Neural crest cell (in vitro differentiated cells): Measurements from ENCODE around the gene MLLT6. TPM values are rescaled to one million over a fixed set of nuclear protein-coding genes. Genes with fewer than 3 reads are reported as not detected.
A peak's percentile ranks its signal among the peaks of the same experiment; 100 is the strongest.

Experiments
- DNase-seq: peaks from one replicate; pipeline ENCODE4 v3.0.0; 2021; ENCODE audit warnings: low read depth, mixed read lengths, low spot score
- H3K27ac Mint-ChIP-seq: one replicate; pipeline ENCODE4 v1.8.0; 2021; ENCODE audit warnings: mild to moderate bottlenecking, mixed read lengths; ENCODE audit not compliant: unreplicated experiment
- H3K27me3 Mint-ChIP-seq: 2 replicates; pipeline ENCODE4 v1.8.0; 2021; ENCODE audit warnings: low read depth, mild to moderate bottlenecking, mixed read lengths
- H3K36me3 Mint-ChIP-seq: 2 replicates; pipeline ENCODE4 v1.8.0; 2021; ENCODE audit warnings: low read depth, mild to moderate bottlenecking, mixed read lengths
- H3K4me1 Mint-ChIP-seq: 2 replicates; pipeline ENCODE4 v1.8.0; 2021; ENCODE audit warnings: mixed read lengths
- H3K4me3 Mint-ChIP-seq: one replicate; pipeline ENCODE4 v1.8.0; 2021; ENCODE audit warnings: mild to moderate bottlenecking, mixed read lengths
- H3K9me3 Mint-ChIP-seq: 2 replicates; pipeline ENCODE4 v1.8.0; 2021; ENCODE audit warnings: mixed read lengths
- total RNA-seq: library from RNA; stranded (reverse); gene quantifications from 2 replicates; pipeline ENCODE4 v1.2.1, GENCODE V29; 2021
- TF ChIP-seq, protein P1 (sequence below): fragments of 200-600 bp; sonication (generic); conservative IDR thresholded peaks from 2 replicates; pipeline ENCODE4 v1.5.0; 2021; ENCODE audit warnings: antibody characterized with exemption, mild to moderate bottlenecking

MLLT6 gene
- total RNA-seq, 1 donor from 2014 or later, result 79.6 TPM

DNA sequence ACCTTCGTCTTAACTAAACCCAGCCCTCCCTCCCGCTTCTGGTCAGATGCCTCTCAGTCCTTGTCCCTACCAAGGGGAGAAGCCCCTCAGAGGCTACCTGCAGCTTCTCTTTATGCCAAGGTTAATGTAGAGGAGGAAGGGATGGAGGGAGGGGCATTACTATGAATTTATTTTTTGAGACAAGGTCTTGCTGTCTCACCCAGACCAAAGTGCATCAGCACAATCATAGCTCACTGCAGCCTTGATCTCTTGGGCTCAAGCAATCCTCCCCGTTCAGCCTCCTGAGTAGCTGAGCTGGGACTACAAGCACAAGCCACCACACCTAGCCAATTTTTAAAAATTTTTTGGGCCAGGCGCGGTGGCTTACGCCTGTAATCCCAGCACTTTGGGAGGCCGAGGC lies 45.7 kb upstream of the MLLT6 start:
- no peaks in the 10 kb centered on the region for H3K36me3 Mint-ChIP-seq
- TF ChIP-seq, protein P1, sequence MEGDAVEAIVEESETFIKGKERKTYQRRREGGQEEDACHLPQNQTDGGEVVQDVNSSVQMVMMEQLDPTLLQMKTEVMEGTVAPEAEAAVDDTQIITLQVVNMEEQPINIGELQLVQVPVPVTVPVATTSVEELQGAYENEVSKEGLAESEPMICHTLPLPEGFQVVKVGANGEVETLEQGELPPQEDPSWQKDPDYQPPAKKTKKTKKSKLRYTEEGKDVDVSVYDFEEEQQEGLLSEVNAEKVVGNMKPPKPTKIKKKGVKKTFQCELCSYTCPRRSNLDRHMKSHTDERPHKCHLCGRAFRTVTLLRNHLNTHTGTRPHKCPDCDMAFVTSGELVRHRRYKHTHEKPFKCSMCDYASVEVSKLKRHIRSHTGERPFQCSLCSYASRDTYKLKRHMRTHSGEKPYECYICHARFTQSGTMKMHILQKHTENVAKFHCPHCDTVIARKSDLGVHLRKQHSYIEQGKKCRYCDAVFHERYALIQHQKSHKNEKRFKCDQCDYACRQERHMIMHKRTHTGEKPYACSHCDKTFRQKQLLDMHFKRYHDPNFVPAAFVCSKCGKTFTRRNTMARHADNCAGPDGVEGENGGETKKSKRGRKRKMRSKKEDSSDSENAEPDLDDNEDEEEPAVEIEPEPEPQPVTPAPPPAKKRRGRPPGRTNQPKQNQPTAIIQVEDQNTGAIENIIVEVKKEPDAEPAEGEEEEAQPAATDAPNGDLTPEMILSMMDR, result no peak
- no peaks in the 10 kb centered on the region for H3K9me3 Mint-ChIP-seq
- H3K27ac Mint-ChIP-seq, result no peak overlapping the region
- peaks cover 44% of the 10 kb centered on the region for H3K4me1 Mint-ChIP-seq
- no peak for DNase-seq
- no peaks in the 10 kb centered on the region for H3K27me3 Mint-ChIP-seq
- H3K4me3 Mint-ChIP-seq, result no peak overlapping the region

DNA sequence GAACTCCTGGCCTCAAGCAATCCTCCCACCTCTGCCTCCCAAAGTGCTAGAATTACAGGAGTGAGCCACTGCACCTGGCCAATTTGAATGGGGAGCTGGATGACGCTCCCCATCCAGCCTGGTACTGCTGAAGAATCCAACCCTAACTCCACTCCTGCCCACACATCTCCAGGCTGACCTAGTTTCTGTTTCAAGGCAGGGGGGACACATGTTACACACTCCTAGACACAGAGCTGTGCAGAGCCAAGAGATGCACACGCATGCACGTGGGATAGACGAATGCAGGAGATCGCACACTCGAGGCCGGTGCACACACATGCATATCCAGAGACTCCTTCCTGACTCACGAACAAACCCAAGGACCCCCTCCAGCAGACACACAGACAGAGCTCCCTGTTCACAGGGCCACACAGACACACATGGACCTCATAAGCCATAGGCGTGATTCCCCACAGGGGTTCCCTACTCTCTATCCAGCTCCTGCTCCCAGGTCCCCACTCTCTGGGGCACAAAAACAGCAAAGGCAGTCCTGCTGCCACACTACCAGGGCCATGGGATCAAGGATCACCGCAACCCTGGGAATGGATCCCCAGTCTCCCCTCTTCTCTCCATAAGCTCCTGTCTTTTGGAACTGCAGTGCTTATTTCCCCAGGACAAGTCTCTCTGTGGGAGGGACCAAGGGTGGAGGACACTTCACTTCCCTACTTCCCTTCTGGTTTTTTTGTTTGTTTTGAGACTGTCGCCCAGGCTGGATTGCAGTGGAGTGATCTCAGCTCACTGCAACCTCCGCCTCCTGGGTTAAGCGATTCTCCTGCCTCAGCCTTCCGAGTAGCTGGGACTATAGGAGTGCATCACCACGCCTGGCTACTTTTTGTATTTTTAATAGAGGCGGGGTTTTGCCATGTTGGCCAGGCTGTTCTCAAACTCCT lies 44.7 kb upstream of the MLLT6 start:
- H3K27ac Mint-ChIP-seq, result peak overlapping the region; percentile 40
- H3K36me3 Mint-ChIP-seq, result no peaks in the 10 kb centered on the region
- no peak for DNase-seq
- H3K4me3 Mint-ChIP-seq, result peak overlapping the region; percentile 27
- no peaks in the 10 kb centered on the region for H3K27me3 Mint-ChIP-seq
- no peaks in the 10 kb centered on the region for H3K9me3 Mint-ChIP-seq
- H3K4me1 Mint-ChIP-seq, result peaks cover 38% of the 10 kb centered on the region
- TF ChIP-seq, protein P1, result no peak

DNA sequence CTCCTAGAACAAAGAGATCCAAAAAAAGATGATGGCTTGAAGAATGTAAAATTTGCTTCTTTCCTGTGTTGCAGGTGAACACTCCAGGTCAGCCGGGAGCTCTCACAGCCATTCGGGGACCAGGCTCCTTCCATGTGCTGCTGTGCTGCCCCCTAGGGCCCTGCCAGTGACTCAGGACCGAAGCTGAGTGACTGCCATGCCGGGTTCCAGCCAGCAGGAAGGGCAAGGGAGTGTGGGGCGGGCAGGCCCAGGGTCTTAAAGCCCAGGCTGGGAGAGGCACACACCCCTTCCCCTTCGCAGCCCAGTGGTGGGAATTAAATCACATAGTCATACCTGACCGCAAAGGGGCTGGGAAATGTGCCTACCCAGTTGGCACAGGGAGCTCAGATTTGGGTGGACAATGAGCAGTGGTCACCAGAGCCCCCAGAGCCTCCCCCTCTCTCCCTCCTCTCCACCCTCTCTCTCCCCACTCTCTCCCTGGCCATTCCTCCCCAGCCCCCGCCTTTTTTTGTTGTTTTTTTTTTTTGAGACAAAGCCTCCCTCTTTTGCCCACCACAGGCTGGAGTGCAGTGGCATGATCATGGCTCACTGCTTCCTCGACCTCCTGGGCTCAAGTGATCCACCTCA lies 41.8 kb upstream of the MLLT6 start:
- Mint-ChIP-seq H3K27me3 (peaks cover 6% of the 10 kb centered on the region), H3K27ac (no peak overlapping the region), H3K9me3 (no peaks in the 10 kb centered on the region), H3K4me3 (no peak overlapping the region), H3K4me1 (peaks cover 24% of the 10 kb centered on the region), H3K36me3 (no peaks in the 10 kb centered on the region)
- DNase-seq, result peak; percentile 79
- TF ChIP-seq, protein P1, result peak; percentile 81

DNA sequence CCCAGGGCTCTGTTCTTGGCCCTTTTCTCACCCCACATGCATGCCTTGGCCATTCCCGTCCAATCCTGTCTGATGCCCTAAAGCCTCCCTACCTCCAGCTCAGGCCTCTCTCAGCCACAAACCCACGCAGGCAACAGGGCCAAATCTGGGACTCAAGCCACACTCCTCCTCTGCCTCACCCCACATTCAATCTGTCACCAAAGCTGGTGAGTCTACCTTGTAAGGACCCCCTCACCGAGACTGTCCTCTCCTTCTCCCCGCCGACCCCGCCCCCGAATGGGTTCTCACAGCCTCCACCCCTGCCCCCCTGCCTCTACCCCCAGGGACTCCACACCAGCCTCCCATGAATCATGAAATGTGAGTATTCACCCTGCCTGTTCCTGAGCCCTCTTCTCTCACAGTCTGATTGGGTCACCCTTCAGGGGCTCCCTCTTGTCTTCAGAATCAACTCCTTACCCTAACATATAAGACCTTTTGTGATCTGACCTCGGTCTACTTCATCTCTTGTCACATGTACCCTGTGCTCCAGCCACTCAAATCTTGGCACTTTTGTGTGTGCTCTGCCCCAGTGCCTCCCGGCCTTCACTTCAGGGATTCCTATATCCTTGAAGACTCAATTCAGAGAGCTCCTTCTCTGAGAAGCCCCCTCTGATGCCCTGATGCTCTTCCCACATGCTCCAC lies 41.0 kb upstream of the MLLT6 start:
- Mint-ChIP-seq H3K36me3 (no peaks in the 10 kb centered on the region), H3K4me3 (no peak overlapping the region), H3K27me3 (peaks cover 14% of the 10 kb centered on the region), H3K9me3 (no peaks in the 10 kb centered on the region), H3K27ac (peak overlapping the region; percentile 1), H3K4me1 (peaks cover 18% of the 10 kb centered on the region)
- TF ChIP-seq, protein P1, result no peak
- no peak for DNase-seq

DNA sequence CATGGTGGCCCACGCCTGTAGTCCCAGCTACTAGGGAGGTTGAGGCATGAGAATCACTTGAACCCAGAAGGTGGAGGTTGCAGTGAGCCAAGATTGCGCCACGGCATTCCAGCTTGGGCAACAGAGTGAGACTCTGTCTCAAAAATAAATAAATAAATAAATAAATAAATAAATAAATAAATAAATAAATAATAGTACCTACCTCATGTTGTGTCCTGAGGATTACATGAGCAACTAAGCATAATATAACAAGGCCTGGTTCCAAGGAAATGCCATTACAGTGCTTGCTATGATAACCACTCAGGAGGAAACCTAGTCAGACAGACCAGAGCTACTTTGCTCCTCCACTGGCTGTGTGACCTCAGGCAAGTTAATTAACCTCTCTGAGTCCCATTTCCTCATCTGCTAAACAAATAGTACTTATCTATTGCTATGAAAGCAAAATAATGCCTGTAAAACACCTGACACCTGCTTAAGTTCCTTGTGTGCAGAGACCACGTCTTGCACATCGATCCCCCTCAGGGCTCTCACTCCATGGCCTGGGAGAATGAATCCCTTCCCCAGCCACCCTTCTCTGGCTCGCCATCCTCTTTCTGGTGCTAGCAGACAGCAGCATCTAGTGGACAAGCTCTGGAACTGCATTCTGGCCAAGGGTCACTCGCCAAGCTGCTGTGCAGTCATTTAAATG lies 37.8 kb upstream of the MLLT6 start:
- Mint-ChIP-seq H3K27ac (no peak overlapping the region), H3K4me3 (peak overlapping the region; percentile 4), H3K9me3 (no peaks in the 10 kb centered on the region), H3K4me1 (peaks cover 24% of the 10 kb centered on the region), H3K27me3 (peaks cover 46% of the 10 kb centered on the region), H3K36me3 (no peaks in the 10 kb centered on the region)
- TF ChIP-seq, protein P1, result peak; percentile 98
- DNase-seq, result peak; percentile 69
